ENCODE measurements around the gene TMEM229B. TPM values are rescaled to one million over a fixed set of nuclear protein-coding genes. Genes with fewer than 3 reads are reported as not detected.

TMEM229B gene
- total RNA-seq, 1 donor from 2014 or later, result 2.2 TPM

DNA sequence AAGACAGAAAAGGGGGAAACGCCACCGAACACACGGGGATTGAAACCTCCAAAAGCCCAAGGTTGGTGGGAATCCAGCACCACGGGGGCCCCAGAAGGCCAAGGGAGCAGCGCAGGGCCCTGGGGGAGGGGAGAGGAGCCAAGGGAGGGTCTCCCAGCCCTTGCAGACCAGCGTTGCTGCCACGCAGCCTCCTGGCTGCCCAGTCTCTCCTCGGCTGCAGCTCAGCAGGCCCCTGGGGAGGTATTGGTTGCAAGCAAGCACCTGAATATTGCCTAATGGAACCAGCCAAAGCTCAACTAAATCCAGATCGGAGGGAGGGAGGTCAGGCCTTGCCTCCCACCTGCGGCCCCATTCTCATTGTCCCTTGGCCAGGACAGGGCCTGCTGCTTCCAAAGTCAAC is 15.8 kb downstream of the TMEM229B start:
- DNase-seq (ENCODE audit: low read depth), result no peak
- H3K4me3 ChIP-seq (ENCODE audit: low read depth, low read length), result no peak overlapping the region
- TF ChIP-seq CTCF (conservative IDR thresholded peaks at IDR 0.05; ENCODE audit: low read depth, low read length), result no peak

- TF ChIP-seq CTCF (conservative IDR thresholded peaks at IDR 0.05; ENCODE audit: low read depth, low read length), result no peak
- no peak overlapping the region for H3K4me3 ChIP-seq (ENCODE audit: low read depth, low read length)
- no peak for DNase-seq (ENCODE audit: low read depth)
Observed at GRCh38 chr14:67469954-67470353, 18.6 kb downstream of the TMEM229B start.

- no peak for DNase-seq (ENCODE audit: low read depth)
- TF ChIP-seq CTCF (conservative IDR thresholded peaks at IDR 0.05; ENCODE audit: low read depth, low read length), result no peak
Observed at GRCh38 chr14:67468378-67468730, 20.2 kb downstream of the TMEM229B start.

GRCh38 chr14:67467134-67467533 is 21.4 kb downstream of the TMEM229B start:
- DNase-seq (ENCODE audit: low read depth), result no peak
- TF ChIP-seq CTCF (conservative IDR thresholded peaks at IDR 0.05; ENCODE audit: low read depth, low read length), result no peak

More at GRCh38 chr14:67468378-67468730, 20.2 kb downstream of the TMEM229B start:
- H3K4me3 ChIP-seq (ENCODE audit: low read depth, low read length), result no peak overlapping the region

GRCh38 chr14:67464879-67465278 is 23.6 kb downstream of the TMEM229B start:
- no peak for TF ChIP-seq CTCF (conservative IDR thresholded peaks at IDR 0.05; ENCODE audit: low read depth, low read length)
- no peak for DNase-seq (ENCODE audit: low read depth)
- H3K4me3 ChIP-seq (ENCODE audit: low read depth, low read length), result no peak overlapping the region

More at GRCh38 chr14:67467134-67467533, 21.4 kb downstream of the TMEM229B start:
- no peak overlapping the region for H3K4me3 ChIP-seq (ENCODE audit: low read depth, low read length)

DNA sequence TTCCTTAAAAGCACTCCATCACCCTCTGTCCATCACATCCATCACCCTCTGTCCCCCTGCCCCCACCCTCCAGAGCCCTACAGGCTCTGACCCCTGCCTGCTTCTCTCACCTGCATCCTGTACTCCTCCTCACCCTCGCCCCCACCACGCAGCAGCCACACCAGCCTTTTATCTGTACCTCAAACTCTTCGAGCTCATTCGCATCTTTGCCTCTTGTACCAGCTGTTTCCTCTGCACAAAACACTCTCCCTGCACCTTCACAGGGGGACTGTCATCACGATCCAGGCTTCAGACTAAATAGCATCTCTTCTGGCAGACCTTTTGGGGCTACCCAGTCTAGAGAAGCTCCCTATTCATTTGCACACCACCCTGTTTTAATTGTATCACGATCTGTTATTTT is 24.1 kb downstream of the TMEM229B start:
- no peak for TF ChIP-seq CTCF (conservative IDR thresholded peaks at IDR 0.05; ENCODE audit: low read depth, low read length)
- no peak for DNase-seq (ENCODE audit: low read depth)
- H3K4me3 ChIP-seq (ENCODE audit: low read depth, low read length), result no peak overlapping the region

- DNase-seq (ENCODE audit: low read depth), result no peak
- no peak for TF ChIP-seq CTCF (conservative IDR thresholded peaks at IDR 0.05; ENCODE audit: low read depth, low read length)
- no peak overlapping the region for H3K4me3 ChIP-seq (ENCODE audit: low read depth, low read length)
Observed at GRCh38 chr14:67463900-67464299, 24.6 kb downstream of the TMEM229B start.
